ENCODE measurements around the gene PPP1R12B. TPM values are rescaled to one million over a fixed set of nuclear protein-coding genes. Genes with fewer than 3 reads are reported as not detected.
A peak's percentile ranks its signal among the peaks of the same experiment; 100 is the strongest.
"Not testable (repeated sequence)": the region's sequence is repeated elsewhere in the genome, so short reads cannot be mapped to it uniquely, and the experiment has no call there.

The PPP1R12B gene
- total RNA-seq, 1 donor from 2014 or later, result 44.9 TPM

GRCh38 chr1:202638019-202638700 lies 289.7 kb downstream of the PPP1R12B start:
- no peaks in the 10 kb centered on the region for H3K9me3 Mint-ChIP-seq (ENCODE audit: low read depth)
- no peaks in the 10 kb centered on the region for H3K36me3 Mint-ChIP-seq (ENCODE audit: insufficient read depth)
- H3K4me1 Mint-ChIP-seq (ENCODE audit: low read depth), result peaks cover 28% of the 10 kb centered on the region
- peak overlapping the region; percentile 51 for H3K27ac Mint-ChIP-seq
- no peak for DNase-seq (ENCODE audit: low spot score, unreplicated experiment)
- H3K27me3 Mint-ChIP-seq, result peaks cover 57% of the 10 kb centered on the region
- H3K4me3 Mint-ChIP-seq (ENCODE audit: low read depth), result no peak overlapping the region
- TF ChIP-seq CTCF (IDR thresholded peaks at IDR 0.05; ENCODE audit: unreplicated experiment), result no peak

- not testable (repeated sequence) for H3K9me3 Mint-ChIP-seq (ENCODE audit: low read depth); H3K36me3 Mint-ChIP-seq (ENCODE audit: insufficient read depth); H3K4me3 Mint-ChIP-seq (ENCODE audit: low read depth); DNase-seq (ENCODE audit: low spot score, unreplicated experiment)
- Mint-ChIP-seq H3K27ac (peak overlapping the region; percentile 51), H3K4me1 (ENCODE audit: low read depth) (peaks cover 30% of the 10 kb centered on the region), H3K27me3 (peaks cover 57% of the 10 kb centered on the region)
Observed at GRCh38 chr1:202638701-202639305, 290.3 kb downstream of the PPP1R12B start.

- peaks cover 34% of the 10 kb centered on the region for H3K4me1 Mint-ChIP-seq (ENCODE audit: low read depth)
- H3K4me3 Mint-ChIP-seq (ENCODE audit: low read depth), result no peak overlapping the region
- H3K27me3 Mint-ChIP-seq, result peaks cover 61% of the 10 kb centered on the region
- no peak for DNase-seq (ENCODE audit: low spot score, unreplicated experiment)
- no peak overlapping the region for H3K27ac Mint-ChIP-seq
- H3K9me3 Mint-ChIP-seq (ENCODE audit: low read depth), result no peaks in the 10 kb centered on the region
- TF ChIP-seq CTCF (IDR thresholded peaks at IDR 0.05; ENCODE audit: unreplicated experiment), result no peak
- H3K36me3 Mint-ChIP-seq (ENCODE audit: insufficient read depth), result no peaks in the 10 kb centered on the region
Observed at GRCh38 chr1:202639500-202639899, 291.0 kb downstream of the PPP1R12B start.

- Mint-ChIP-seq H3K9me3 (ENCODE audit: low read depth) (no peaks in the 10 kb centered on the region), H3K27me3 (peaks cover 78% of the 10 kb centered on the region), H3K4me3 (ENCODE audit: low read depth) (no peak overlapping the region), H3K36me3 (ENCODE audit: insufficient read depth) (no peaks in the 10 kb centered on the region), H3K4me1 (ENCODE audit: low read depth) (peaks cover 35% of the 10 kb centered on the region), H3K27ac (no peak overlapping the region)
- no peak for DNase-seq (ENCODE audit: low spot score, unreplicated experiment)
- no peak for TF ChIP-seq CTCF (IDR thresholded peaks at IDR 0.05; ENCODE audit: unreplicated experiment)
Observed at GRCh38 chr1:202642212-202642611, 293.7 kb downstream of the PPP1R12B start.

Other genes starting within 250 kb of the PPP1R12B start
- 0.04 TPM in 1 of 2 replicates, not detected in the other for gene GPR37L1, start 225.8 kb upstream of the PPP1R12B start, total RNA-seq
- 43.7 and 57.2 TPM in 2 replicates for gene ARL8A, start 204.0 kb upstream of the PPP1R12B start, total RNA-seq
- gene PTPN7, start 188.1 kb upstream of the PPP1R12B start, total RNA-seq, result not detected in 2 replicates
- gene LGR6, start 154.9 kb upstream of the PPP1R12B start, total RNA-seq, result 0.47 and 0.50 TPM in 2 replicates
- 25.5 and 30.6 TPM in 2 replicates for gene UBE2T, start 6.8 kb upstream of the PPP1R12B start, total RNA-seq

All from progenitor cell of endocrine pancreas (in vitro differentiated cells).